GM12865 (cell line): ENCODE measurements around the gene PMVK.

ENCODE experiments used
- DNase-seq: peaks from one replicate; pipeline ENCODE4 v3.0.0; 2010; ENCODE audit warnings: low read depth
- H3K4me3 ChIP-seq: 2 replicates; pipeline ENCODE4 v1.5.1; 2011; ENCODE audit warnings: mild to moderate bottlenecking, low read depth, low read length, control low read depth
- CTCF ChIP-seq: IDR thresholded peaks from 2 replicates; pipeline ENCODE4 v1.5.1; 2011; ENCODE audit warnings: low read length, control low read depth, low read depth, inconsistent platforms; ENCODE audit not compliant: insufficient read depth; ENCODE audit errors: missing control alignments

Gene PMVK

GRCh38 chr1:154974808-154975408, 38.4 kb upstream of the PMVK start:
- TF ChIP-seq CTCF = no peak
- peak overlapping the region; percentile 96 for H3K4me3 ChIP-seq
- peak; percentile 98 for DNase-seq

GRCh38 chr1:154974102-154974807, 37.7 kb upstream of the PMVK start, which contains the start of gene CKS1B:
CKS1B (plus strand) TSS chr1:154974681; CDS start chr1:154974746, 65 bp downstream.
- peak; percentile 100 for DNase-seq
- TF ChIP-seq CTCF = no peak
- H3K4me3 ChIP-seq = peak within 1 kb of the TSS; percentile 96

GRCh38 chr1:154973344-154974101, 37.0 kb upstream of the PMVK start:
- TF ChIP-seq CTCF = no peak
- DNase-seq = peak; percentile 96
- H3K4me3 ChIP-seq = peak overlapping the region; percentile 96

GRCh38 chr1:154972517-154973343, 36.2 kb upstream of the PMVK start:
- H3K4me3 ChIP-seq = peak overlapping the region; percentile 96
- no peak for TF ChIP-seq CTCF
- no peak for DNase-seq

- TF ChIP-seq CTCF = no peak
- no peak overlapping the region for H3K4me3 ChIP-seq
- no peak for DNase-seq
Measured at GRCh38 chr1:154972213-154972516, 35.6 kb upstream of the PMVK start.

GRCh38 chr1:154971341-154971998, 35.0 kb upstream of the PMVK start:
- H3K4me3 ChIP-seq = peak overlapping the region; percentile 29; the same call in 1 of the 2 replicates
- DNase-seq = no peak
- TF ChIP-seq CTCF = no peak
